ENCODE results near the gene SMPD1. TPM values are rescaled to one million over a fixed set of nuclear protein-coding genes. Genes with fewer than 3 reads are reported as not detected.

The SMPD1 gene
- total and polyA plus RNA-seq, 7 donors: 9.6 to 46.4 (median 18.9) TPM

GRCh38 chr11:6431861-6432260 lies 41.6 kb downstream of the SMPD1 start:
- intact Hi-C loops (cut with DNase I): no loop called here
- no peak overlapping the region for H3K27ac ChIP-seq
- H3K9me3 ChIP-seq: no peaks in the 10 kb centered on the region
- H3K27me3 ChIP-seq: no peaks in the 10 kb centered on the region
- DNase-seq: no peak
- TF ChIP-seq EP300 (IDR thresholded peaks at IDR 0.05): no peak
- H3K4me1 ChIP-seq: no peaks in the 10 kb centered on the region
- H3K4me3 ChIP-seq: no peak overlapping the region
- WGBS, 2 donors: 91 to 96% methylated on average over 3 of the region's 3 CpGs
- no peaks in the 10 kb centered on the region for H3K36me3 ChIP-seq

GRCh38 chr11:6433998-6434660 lies 43.9 kb downstream of the SMPD1 start:
- H3K27me3 ChIP-seq: no peaks in the 10 kb centered on the region
- no peaks in the 10 kb centered on the region for H3K9me3 ChIP-seq
- DNase-seq: no peak
- intact Hi-C loops (cut with DNase I): no loop called here
- WGBS, 2 donors: 40 to 68% methylated on average over 5 of the region's 5 CpGs
- TF ChIP-seq EP300 (IDR thresholded peaks at IDR 0.05): no peak
- TF ChIP-seq POLR2A (IDR thresholded peaks at IDR 0.05): no peak
- TF ChIP-seq CTCF (IDR thresholded peaks at IDR 0.05): no peak
- TF ChIP-seq POLR2AphosphoS5 (IDR thresholded peaks at IDR 0.05): no peak
- no peak overlapping the region for H3K27ac ChIP-seq
- no peaks in the 10 kb centered on the region for H3K4me1 ChIP-seq
- H3K36me3 ChIP-seq: no peaks in the 10 kb centered on the region
- no peak overlapping the region for H3K4me3 ChIP-seq

GRCh38 chr11:6437423-6437822 lies 47.1 kb downstream of the SMPD1 start:
- no peak overlapping the region for H3K27ac ChIP-seq
- H3K9me3 ChIP-seq: no peaks in the 10 kb centered on the region
- DNase-seq: no peak
- WGBS, 2 donors: 95% methylated on average over 12 of the region's 12 CpGs
- H3K4me1 ChIP-seq: no peaks in the 10 kb centered on the region
- intact Hi-C loops (cut with DNase I): no loop called here
- H3K4me3 ChIP-seq: no peak overlapping the region
- TF ChIP-seq POLR2A (IDR thresholded peaks at IDR 0.05) (no peak), EP300 (IDR thresholded peaks at IDR 0.05) (no peak), POLR2AphosphoS5 (IDR thresholded peaks at IDR 0.05) (no peak), CTCF (IDR thresholded peaks at IDR 0.05) (no peak)
- H3K27me3 ChIP-seq: no peaks in the 10 kb centered on the region
- no peaks in the 10 kb centered on the region for H3K36me3 ChIP-seq

GRCh38 chr11:6437993-6438392 lies 47.7 kb downstream of the SMPD1 start:
- no peak overlapping the region for H3K4me3 ChIP-seq
- no peaks in the 10 kb centered on the region for H3K4me1 ChIP-seq
- H3K9me3 ChIP-seq: no peaks in the 10 kb centered on the region
- no peak for TF ChIP-seq EP300 (IDR thresholded peaks at IDR 0.05)
- no peak for TF ChIP-seq CTCF (IDR thresholded peaks at IDR 0.05)
- TF ChIP-seq POLR2A (IDR thresholded peaks at IDR 0.05): no peak
- no peak for TF ChIP-seq POLR2AphosphoS5 (IDR thresholded peaks at IDR 0.05)
- DNase-seq: no peak
- no peaks in the 10 kb centered on the region for H3K27me3 ChIP-seq
- WGBS, 2 donors: 58 to 74% methylated on average over 3 of the region's 3 CpGs
- intact Hi-C loops (cut with DNase I): no loop called here
- H3K36me3 ChIP-seq: no peaks in the 10 kb centered on the region
- no peak overlapping the region for H3K27ac ChIP-seq

- intact Hi-C loops (cut with DNase I): no loop called here
Observed at GRCh38 chr11:6438979-6439571, 48.8 kb downstream of the SMPD1 start.

More at GRCh38 chr11:6438979-6439571, 48.8 kb downstream of the SMPD1 start:
- Histone ChIP-seq H3K36me3 (no peaks in the 10 kb centered on the region), H3K9me3 (no peaks in the 10 kb centered on the region), H3K4me1 (no peaks in the 10 kb centered on the region), H3K4me3 (no peak overlapping the region), H3K27me3 (no peaks in the 10 kb centered on the region), H3K27ac (no peak overlapping the region)
- WGBS, 2 donors: 2 to 20% methylated on average over 1 of the region's 1 CpG
- TF ChIP-seq POLR2A (IDR thresholded peaks at IDR 0.05) (no peak), POLR2AphosphoS5 (IDR thresholded peaks at IDR 0.05) (no peak), CTCF (IDR thresholded peaks at IDR 0.05) (peak in 3 of 4 experiments; percentile 40 to 57 (median 52)), EP300 (IDR thresholded peaks at IDR 0.05) (no peak)
- DNase-seq: no peak
